ENCODE results near the gene SEMA4A.
"Not testable (repeated sequence)": the region's sequence is repeated elsewhere in the genome, so short reads cannot be mapped to it uniquely, and the experiment has no call there.

SEMA4A gene

GRCh38 chr1:156162430-156163037 is 9.1 kb downstream of the SEMA4A start:
- DNase-seq: no peak

- DNase-seq: no peak
These were observed 10.3 kb downstream of the SEMA4A start for GRCh38 chr1:156163712-156164111.

- DNase-seq: no peak
These were observed 10.9 kb downstream of the SEMA4A start for GRCh38 chr1:156164125-156164831.

DNA sequence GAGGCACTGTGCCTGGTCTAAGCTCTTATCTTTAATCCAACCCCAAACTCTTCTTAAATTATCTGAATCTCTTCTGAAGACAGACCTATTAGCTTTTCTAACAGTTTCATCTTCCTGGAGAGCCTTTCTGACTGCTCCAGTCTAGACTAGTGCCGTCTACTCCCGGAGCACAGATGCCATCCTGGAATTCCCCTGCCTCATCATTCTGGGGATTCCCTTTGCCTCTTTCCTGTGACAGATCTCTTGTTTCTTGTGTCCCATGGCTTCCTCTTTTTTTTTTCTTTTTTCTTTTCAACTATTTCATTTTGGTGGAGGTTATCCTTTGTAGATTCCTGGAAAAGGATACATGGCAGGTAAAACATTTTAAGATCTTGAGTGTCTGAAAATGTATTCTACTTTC is 11.7 kb downstream of the SEMA4A start:
- no peak for DNase-seq

DNA sequence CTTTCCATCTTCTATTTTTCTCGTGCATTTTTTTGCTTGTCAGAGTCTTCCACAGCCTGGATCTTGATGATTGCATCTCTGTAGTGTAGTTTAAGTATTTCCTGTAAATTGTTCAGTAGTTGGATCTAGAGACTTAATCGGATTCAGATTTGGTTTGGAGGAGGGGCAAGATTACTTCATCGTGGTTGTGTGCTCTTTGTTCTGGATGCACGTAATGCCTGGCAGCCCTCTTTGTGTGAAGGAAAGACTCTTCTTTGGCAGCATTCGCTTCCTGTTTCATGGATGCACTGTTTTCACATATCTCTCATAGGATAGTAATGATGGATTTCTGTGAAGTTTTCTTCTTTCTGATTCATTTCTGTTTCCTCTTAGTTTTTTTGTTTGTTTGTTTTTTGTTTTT is 14.2 kb downstream of the SEMA4A start:
- DNase-seq: no peak

GRCh38 chr1:156172696-156173470 is 19.5 kb downstream of the SEMA4A start:
- DNase-seq: no peak

- no peak for DNase-seq
These were observed 23.3 kb downstream of the SEMA4A start for GRCh38 chr1:156176610-156177210.

GRCh38 chr1:156177919-156178654 is 24.7 kb downstream of the SEMA4A start:
- no peak for DNase-seq

GRCh38 chr1:156180471-156180870 is 27.1 kb downstream of the SEMA4A start:
- DNase-seq: no peak

GRCh38 chr1:156181391-156181924 is 28.1 kb downstream of the SEMA4A start:
- DNase-seq: not testable (repeated sequence)

DNA sequence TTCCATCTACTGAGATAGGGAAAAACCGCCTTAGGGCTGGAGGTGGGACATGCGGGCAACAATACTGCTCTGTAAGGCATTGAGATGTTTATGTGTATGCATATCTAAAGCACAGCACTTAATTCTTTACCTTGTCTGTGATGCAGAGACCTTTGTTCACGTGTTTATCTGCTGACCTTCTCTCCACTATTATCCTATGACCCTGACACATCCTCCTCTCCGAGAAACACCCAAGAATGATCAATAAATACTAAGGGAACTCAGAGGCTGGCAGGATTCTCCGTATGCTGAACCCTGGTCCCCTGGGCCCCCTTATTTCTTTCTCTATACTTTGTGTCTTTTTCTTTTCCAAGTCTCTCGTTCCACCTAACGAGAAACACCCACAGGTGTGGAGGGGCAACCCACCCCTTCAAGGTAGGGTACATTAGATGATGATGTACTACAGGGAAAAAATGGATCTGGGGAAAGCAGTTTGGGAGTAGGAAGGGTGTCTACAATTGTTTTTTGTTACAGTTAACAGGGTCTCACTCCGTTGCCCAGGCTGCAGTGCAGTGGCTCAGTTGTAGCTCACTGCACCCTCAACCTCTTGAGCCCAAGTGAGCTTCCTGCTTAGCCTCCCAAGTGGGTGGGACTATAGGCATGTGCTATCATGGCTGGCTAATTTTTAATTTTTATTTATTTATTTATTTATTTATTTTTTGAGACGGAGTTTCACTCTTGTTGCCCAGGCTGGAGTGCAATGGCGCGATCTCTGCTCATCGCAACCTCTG is 28.8 kb downstream of the SEMA4A start:
- not testable (repeated sequence) for DNase-seq

DNA sequence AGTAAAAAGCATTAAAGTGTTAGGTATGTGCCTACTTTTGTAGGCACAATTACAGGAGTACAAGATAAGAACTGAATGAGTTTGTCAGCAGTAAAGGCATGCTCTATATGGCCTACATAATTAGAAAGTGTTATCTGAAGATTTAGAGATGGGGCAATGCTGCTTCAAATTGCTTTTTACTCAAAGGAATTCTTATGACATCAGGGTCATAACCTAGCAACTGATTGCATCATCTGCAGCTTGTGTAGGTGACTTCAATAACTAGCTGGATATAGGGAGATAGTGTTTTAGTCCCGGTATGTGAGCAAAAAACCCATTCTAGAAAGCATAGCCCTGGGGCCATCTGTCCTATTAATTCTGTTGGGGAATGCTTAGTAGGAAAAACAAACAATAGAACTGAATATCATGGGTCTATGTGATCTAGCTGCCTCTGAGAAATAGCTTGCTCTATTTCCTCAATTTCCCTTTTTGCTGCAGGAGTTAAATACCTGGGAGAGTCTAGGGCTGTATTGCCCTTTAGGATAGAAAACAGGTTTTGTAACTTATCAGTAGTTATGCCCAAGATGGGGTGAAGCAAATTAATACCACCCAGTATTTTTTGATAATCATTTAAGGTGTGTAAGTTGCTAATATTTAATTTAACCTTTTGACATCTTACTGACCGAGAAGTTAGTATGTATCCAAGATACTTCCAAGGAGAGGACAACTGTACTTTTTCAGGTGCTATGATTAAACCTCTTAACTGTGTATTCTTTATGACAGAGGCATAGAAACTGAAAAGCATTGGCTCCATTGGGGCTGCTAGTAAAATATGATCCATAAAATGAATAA is 33.2 kb downstream of the SEMA4A start:
- not testable (repeated sequence) for DNase-seq

DNA sequence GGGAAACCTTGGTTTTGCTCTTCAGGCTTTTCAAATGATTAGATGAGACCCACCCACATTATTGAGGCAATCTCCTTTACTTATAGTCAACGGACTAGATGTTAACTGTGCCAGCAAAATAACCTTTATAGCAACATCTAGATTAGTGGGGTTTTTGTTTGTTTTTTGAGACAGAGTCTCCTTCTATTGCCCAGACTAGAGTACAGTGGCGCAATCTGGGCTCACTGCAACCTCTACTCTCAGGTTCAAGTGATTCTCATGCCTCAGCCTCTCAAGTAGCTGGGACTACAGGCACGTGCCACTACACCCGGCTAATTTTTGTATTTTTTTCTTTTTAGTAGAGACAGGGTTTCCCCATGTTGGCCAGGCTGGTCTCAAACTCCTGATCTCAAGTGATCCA is 36.9 kb downstream of the SEMA4A start:
- DNase-seq: not testable (repeated sequence)

- DNase-seq: no peak
These were observed 38.0 kb downstream of the SEMA4A start for GRCh38 chr1:156191292-156191964.

DNA sequence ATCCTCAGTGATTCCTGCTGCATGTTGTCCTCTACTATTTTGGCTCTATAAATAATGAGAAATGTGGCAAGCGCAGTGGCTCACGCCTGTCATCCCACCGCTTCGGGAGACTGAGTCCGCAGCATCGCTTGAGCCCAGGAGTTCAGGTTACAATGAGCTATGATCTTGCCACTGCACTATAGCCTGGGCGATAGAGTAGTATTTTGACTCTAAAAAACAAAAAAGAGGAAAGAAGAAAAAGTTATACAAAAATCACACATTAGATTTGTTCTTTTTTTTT is 39.8 kb downstream of the SEMA4A start:
- DNase-seq: no peak

DNA sequence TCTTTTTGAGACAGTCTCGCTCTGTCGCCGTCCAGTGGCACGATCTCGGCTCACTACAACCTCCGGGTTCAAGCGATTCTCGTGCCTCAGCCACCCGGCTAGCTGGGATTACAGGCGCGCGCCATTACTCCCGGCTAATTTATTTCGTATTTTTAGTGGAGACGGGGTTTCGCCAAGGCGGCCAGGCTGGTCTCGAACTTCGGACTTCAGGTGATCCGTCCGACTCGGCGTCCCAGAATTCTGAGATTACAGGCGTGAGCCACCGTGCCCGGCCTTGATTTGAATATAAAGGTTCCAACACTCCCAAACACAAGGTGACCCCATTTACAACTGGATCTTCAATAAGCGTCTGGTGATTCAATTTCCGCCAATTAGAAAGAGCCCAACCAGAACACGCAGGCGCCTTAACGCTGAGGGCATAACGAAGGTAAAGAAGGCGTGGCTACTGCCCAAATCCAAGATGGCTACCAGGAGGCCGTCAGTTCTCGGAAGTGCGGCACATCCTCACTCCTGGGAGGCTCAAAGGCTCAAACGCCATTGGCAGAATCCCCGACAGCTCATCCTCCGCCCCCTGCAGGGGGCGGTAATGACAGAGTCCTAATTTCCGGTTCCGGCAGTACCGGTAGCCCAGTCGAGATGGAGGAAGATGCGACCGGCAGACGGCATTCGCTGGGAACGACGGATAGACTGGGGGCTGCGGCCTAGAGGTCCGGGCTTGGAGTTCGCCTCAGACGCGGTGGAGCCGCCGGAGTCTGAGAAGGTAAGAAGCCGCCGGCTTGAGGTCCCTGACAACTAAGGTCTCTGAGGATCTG is 40.3 kb downstream of the SEMA4A start, which contains the start of gene SLC25A44:
SLC25A44 (plus strand) TSS at position 617 of the 812 bp plus-strand sequence. CDS start 5,744 bp downstream, outside the sequence.
- peak; percentile 99 for DNase-seq

DNA sequence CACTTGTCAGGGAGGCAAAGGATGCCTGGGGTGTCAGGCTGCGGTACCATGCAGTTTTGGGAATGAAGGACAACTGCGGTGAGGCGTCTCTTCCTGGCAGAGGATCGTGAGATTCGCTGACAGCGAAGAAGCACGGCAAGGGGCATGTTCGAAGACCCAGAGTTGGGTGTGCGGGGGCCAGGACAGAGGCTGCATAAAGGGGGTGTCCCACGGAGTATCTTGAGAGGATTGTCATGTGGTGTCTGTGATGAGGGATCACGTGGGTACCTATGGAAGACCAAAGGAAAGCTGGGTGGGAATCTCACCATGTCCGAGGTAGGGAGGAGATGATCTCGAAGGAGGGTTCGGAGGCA is 40.9 kb downstream of the SEMA4A start:
- no peak for DNase-seq

- no peak for DNase-seq
These were observed 42.5 kb downstream of the SEMA4A start for GRCh38 chr1:156195853-156196252.

DNA sequence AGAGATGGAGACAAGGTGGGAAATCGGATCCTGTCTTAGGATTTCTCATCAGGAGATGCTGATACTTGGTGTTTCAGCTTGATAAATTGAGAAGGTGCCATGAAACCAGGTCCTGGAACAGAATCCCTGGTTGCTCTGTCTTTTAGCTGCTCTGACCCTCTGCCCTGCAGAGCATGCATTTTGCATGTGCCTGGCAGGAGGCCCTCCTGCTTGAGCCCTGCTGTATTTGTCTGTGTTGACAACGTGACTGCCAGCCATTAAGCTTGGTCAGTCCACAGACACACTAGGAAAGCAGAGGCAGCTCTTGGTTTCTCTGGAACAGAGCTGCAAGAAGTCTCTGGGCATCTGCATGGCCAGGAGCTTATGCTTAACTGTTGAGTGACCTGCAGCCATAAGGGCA is 43.1 kb downstream of the SEMA4A start:
- DNase-seq: no peak

Data from midbrain (tissue), 1 donor.